IMR-90 (cell line): Measurements from ENCODE around the gene CNPPD1. TPM values are rescaled to one million over a fixed set of nuclear protein-coding genes. Genes with fewer than 3 reads are reported as not detected.

ENCODE experiments used
- ATAC-seq: fragments of 200-7000 bp; cut with Tn5 transposase; 2 replicates; pipeline ENCODE4 v1.9.1; 2020; ENCODE audit warnings: low read depth, mild to moderate bottlenecking, moderate library complexity
- BruUV-seq: library from RNA; stranded (reverse); fragments of 400-500 nt; replicated peaks from 2 replicates; lab custom pipeline; 2021; lab: Mats Ljungman, UMichigan
- CTCF ChIA-PET: fragments of 300-600 bp; formaldehyde crosslinking; extraction: SDS; loops from one replicate; lab custom pipeline; 2021; ENCODE audit warnings: antibody characterized with exemption; lab: Yijun Ruan, JAX
- POLR2A ChIA-PET: fragments of 300-600 bp; sonication (Branson Sonifier 250); formaldehyde crosslinking; loops from one replicate; lab custom pipeline; 2022; ENCODE audit warnings: antibody characterized with exemption; ENCODE audit not compliant: unreplicated experiment; lab: Charles Lee
- DNase-seq: peaks from one replicate; pipeline ENCODE4 v3.0.0; 2013
- H2AFZ ChIP-seq: replicated peaks from 2 replicates; pipeline ENCODE3; 2013; ENCODE audit warnings: low read length, mild to moderate bottlenecking; ENCODE audit not compliant: poor library complexity
- H2AK5ac ChIP-seq: 2 replicates; pipeline ENCODE4 v1.6.1; 2013; ENCODE audit warnings: low read depth, low read length, inconsistent platforms
- H2AK9ac ChIP-seq: replicated peaks from 2 replicates; pipeline ENCODE3; 2013; ENCODE audit warnings: mild to moderate bottlenecking, low read depth, low read length, moderate library complexity; ENCODE audit not compliant: poor library complexity
- H2BK120ac ChIP-seq: 2 replicates; pipeline ENCODE4 v1.6.1; 2013; ENCODE audit warnings: low read depth, low read length, inconsistent platforms
- H2BK15ac ChIP-seq: 3 replicates; pipeline ENCODE4 v1.6.1; 2013; ENCODE audit warnings: low read depth, low read length, inconsistent platforms
- H2BK20ac ChIP-seq: 2 replicates; pipeline ENCODE4 v1.6.1; 2013; ENCODE audit warnings: low read depth, mild to moderate bottlenecking, inconsistent platforms, low read length, moderate library complexity
- H2BK5ac ChIP-seq: 2 replicates; pipeline ENCODE4 v1.6.1; 2013; ENCODE audit warnings: mild to moderate bottlenecking, low read depth, low read length, inconsistent platforms; ENCODE audit not compliant: poor library complexity, severe bottlenecking
- H3K14ac ChIP-seq: replicated peaks from 2 replicates; pipeline ENCODE4 v1.6.1; 2013; ENCODE audit warnings: low read depth, low read length, inconsistent platforms
- H3K18ac ChIP-seq: 2 replicates; pipeline ENCODE4 v1.6.1; 2013; ENCODE audit warnings: low read depth, low read length, control low read depth
- H3K23ac ChIP-seq: 2 replicates; pipeline ENCODE4 v1.6.1; 2013; ENCODE audit warnings: low read depth, low read length, inconsistent platforms
- H3K27ac ChIP-seq: 2 replicates; pipeline ENCODE4 v1.5.1; 2013; ENCODE audit warnings: mild to moderate bottlenecking, control low read depth, low read length; ENCODE audit not compliant: insufficient read depth
- H3K27me3 ChIP-seq: 2 replicates; pipeline ENCODE4 v1.6.1; 2013; ENCODE audit warnings: low read length; ENCODE audit not compliant: control insufficient read depth, insufficient read depth
- H3K36me3 ChIP-seq: 2 replicates; pipeline ENCODE4 v1.6.1; 2013; ENCODE audit warnings: low read length, mixed read lengths; ENCODE audit not compliant: control insufficient read depth, insufficient read depth
- H3K4ac ChIP-seq: 2 replicates; pipeline ENCODE4 v1.6.1; 2013; ENCODE audit warnings: low read depth, low read length, inconsistent platforms
- H3K4me1 ChIP-seq: 2 replicates; pipeline ENCODE4 v1.6.1; 2013; ENCODE audit warnings: low read length, mixed read lengths; ENCODE audit not compliant: control insufficient read depth, insufficient read depth
- H3K4me2 ChIP-seq: 2 replicates; pipeline ENCODE4 v1.6.1; 2013; ENCODE audit warnings: low read depth, mild to moderate bottlenecking, control low read depth, low read length, moderate library complexity
- H3K4me3 ChIP-seq: 2 replicates; pipeline ENCODE4 v1.5.1; 2013; ENCODE audit warnings: low read depth, mild to moderate bottlenecking, control low read depth, low read length, moderate library complexity; ENCODE audit not compliant: insufficient read depth
- H3K56ac ChIP-seq: 2 replicates; pipeline ENCODE4 v1.6.1; 2013; ENCODE audit warnings: low read length, inconsistent platforms; ENCODE audit not compliant: insufficient read depth; ENCODE audit errors: extremely low read depth
- H3K79me1 ChIP-seq, 2 experiments: 2 replicates each; pipeline ENCODE4 v1.6.1; 2013; ENCODE audit warnings: low read length in 2 of 2, inconsistent platforms in 1 of 2, low read depth in 1 of 2
- H3K9ac ChIP-seq: 2 replicates; pipeline ENCODE4 v1.6.1; 2013; ENCODE audit warnings: low read depth, low read length, control low read depth
- H3K9me1 ChIP-seq: 2 replicates; pipeline ENCODE4 v1.6.1; 2013; ENCODE audit warnings: low read length, inconsistent platforms; ENCODE audit not compliant: insufficient read depth
- H3K9me3 ChIP-seq: 2 replicates; pipeline ENCODE4 v1.6.1; 2013; ENCODE audit warnings: low read length; ENCODE audit not compliant: control insufficient read depth, insufficient read depth
- H4K20me1 ChIP-seq: 2 replicates; pipeline ENCODE4 v1.6.1; 2013; ENCODE audit warnings: low read length, inconsistent platforms; ENCODE audit not compliant: insufficient read depth
- H4K5ac ChIP-seq: 2 replicates; pipeline ENCODE4 v1.6.1; 2013; ENCODE audit warnings: mild to moderate bottlenecking, low read depth, low read length, control low read depth
- H4K8ac ChIP-seq, 2 experiments: 2 replicates each; pipeline ENCODE4 v1.6.1; 2013; ENCODE audit warnings: low read depth in 2 of 2, low read length in 2 of 2, control low read depth in 1 of 2, inconsistent platforms in 1 of 2
- H4K91ac ChIP-seq: 2 replicates; pipeline ENCODE4 v1.6.1; 2013; ENCODE audit warnings: low read depth, low read length, inconsistent platforms; ENCODE audit not compliant: insufficient read depth
- CTCF ChIP-seq: conservative IDR thresholded peaks from 2 replicates; pipeline ENCODE4 v1.5.1; 2012; ENCODE audit warnings: mild to moderate bottlenecking, low read depth, low read length, improper control_type of control experiment
- ELK1 ChIP-seq: fragments of 150-350 bp; IDR thresholded peaks from 2 replicates; pipeline ENCODE4 v1.6.1; 2016; ENCODE audit warnings: low read depth, mild to moderate bottlenecking, low read length, moderate library complexity, borderline replicate concordance
- FOS ChIP-seq: fragments of 150-350 bp; IDR thresholded peaks from 2 replicates; pipeline ENCODE4 v1.6.1; 2016; ENCODE audit warnings: low read depth, low read length
- MAFK ChIP-seq: IDR thresholded peaks from 2 replicates; pipeline ENCODE4 v1.6.1; 2012; ENCODE audit warnings: low read depth, low read length, improper control_type of control experiment
- POLR2A ChIP-seq: IDR thresholded peaks from 2 replicates; pipeline ENCODE4 v1.6.1; 2012; ENCODE audit warnings: mild to moderate bottlenecking, low read depth, low read length
- RFX5 ChIP-seq: IDR thresholded peaks from 2 replicates; pipeline ENCODE4 v1.8.0; 2012; ENCODE audit warnings: low read depth, mild to moderate bottlenecking, low read length, moderate library complexity
- WGBS, 2 experiments: methylation state at CpG; one replicate each; pipeline versions ENCODE4 v1.1.5 to v1.1.7; 2013; ENCODE audit warnings: missing lambda C conversion rate in 2 of 2; ENCODE audit not compliant: insufficient read length in 1 of 2; ENCODE audit errors: extremely low coverage in 2 of 2; 5-methylcytosine and 5-hydroxymethylcytosine counted together
- dilution Hi-C: fragments of 300-500 bp; cut with HindIII; formaldehyde crosslinking; loops from one replicate; pipeline ENCODE4 v1.14.3; 2018; ENCODE audit warnings: low sequenced_read_pairs; ENCODE audit not compliant: unreplicated experiment
- in situ Hi-C: fragments of 300-500 bp; cut with MboI; formaldehyde crosslinking; loops from 3 replicates; pipeline ENCODE4 v1.14.3; 2019; ENCODE audit warnings: low sequenced_read_pairs, inconsistent platforms, mixed read lengths
- intact Hi-C: fragments of 100-400 bp; cut with micrococcal nuclease; formaldehyde crosslinking; loops from 2 replicates; pipeline ENCODE4 v1.10.0; 2022
- polyA plus RNA-seq, 3 experiments: library from polyadenylated mRNA; depleted of rRNA; stranded (reverse); fragments of >200 nt; gene quantifications; 2 replicates each; pipeline ENCODE4 v1.2.3, GENCODE V29; 2012; ENCODE audit warnings: low replicate concordance in 1 of 3
- total RNA-seq: library from RNA; depleted of rRNA; stranded (reverse); fragments of >200 nt; gene quantifications from 2 replicates; pipeline ENCODE4 v1.2.3, GENCODE V29; 2012

The CNPPD1 gene
- total and polyA plus RNA-seq, 2 of the 4 experiments (the other 2 are of a cell fraction): 11.1 to 29.2 TPM

DNA sequence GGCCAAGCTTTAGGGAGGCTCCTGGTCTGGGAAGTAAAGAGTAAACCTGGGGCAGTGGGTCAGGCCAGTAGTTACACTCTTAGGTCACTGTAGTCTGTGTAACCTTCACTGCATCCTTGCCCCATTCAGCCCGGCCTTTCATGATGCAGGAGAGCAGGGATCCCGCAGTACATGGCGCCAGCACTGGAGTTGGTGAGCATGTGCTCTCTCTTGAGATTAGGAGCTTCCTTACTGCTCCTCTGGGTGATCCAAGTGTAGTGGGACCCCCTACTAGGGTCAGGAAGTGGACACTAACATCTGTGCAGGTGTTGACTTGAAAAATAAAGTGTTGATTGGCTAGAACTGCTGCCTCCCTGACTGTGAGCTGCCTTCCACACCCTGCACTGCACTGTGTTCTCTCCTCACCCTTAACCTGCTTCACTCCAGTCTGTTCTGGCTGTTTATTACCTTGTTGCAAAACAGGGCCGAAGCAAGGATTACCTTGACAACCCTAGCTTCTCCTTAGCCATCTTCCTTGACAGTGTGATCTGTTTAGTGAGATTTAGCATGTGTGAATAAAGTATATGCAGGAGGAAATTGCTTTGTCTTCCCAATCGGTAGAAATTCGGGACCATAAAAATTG is 6.5 kb upstream of the CNPPD1 start:
- CTCF ChIA-PET: no interaction called here

More for the DNA sequence above, 6.5 kb upstream of the CNPPD1 start:
- Histone ChIP-seq H2BK5ac (no peak overlapping the region), H3K14ac (no peak overlapping the region), H2AK9ac (peak overlapping the region; percentile 34), H3K9me1 (0 out of 2 replicates have a peak, but pooled peaks cover 2% of the 10 kb centered on the region), H3K27ac (no peak overlapping the region), H3K9me3 (no peaks in the 10 kb centered on the region), H2BK120ac (no peak overlapping the region), H3K36me3 (peaks cover 43% of the 10 kb centered on the region), H3K79me1 (peaks cover 28 to 34% of the 10 kb centered on the region in 2 experiments), H4K5ac (no peak overlapping the region), H3K27me3 (no peaks in the 10 kb centered on the region), H2AFZ (no peak overlapping the region), H3K4me3 (no peak overlapping the region), H3K4ac (no peak overlapping the region), H2BK20ac (no peak overlapping the region), H3K9ac (no peak overlapping the region), H4K20me1 (peaks cover 14% of the 10 kb centered on the region; the same call in 1 of the 2 replicates), H4K91ac (no peak overlapping the region), H3K4me2 (no peak overlapping the region), H3K23ac (no peak overlapping the region), H2AK5ac (no peak overlapping the region), H2BK15ac (no peak overlapping the region), H3K4me1 (0 out of 2 replicates have a peak, but pooled peaks cover 3% of the 10 kb centered on the region), H3K18ac (no peak overlapping the region), H3K56ac (no peak overlapping the region), H4K8ac (no peak overlapping the region)
- TF ChIP-seq ELK1: no peak
- no peak for TF ChIP-seq RFX5
- TF ChIP-seq POLR2A: no peak
- TF ChIP-seq MAFK: no peak
- no peak for TF ChIP-seq CTCF
- no peak for TF ChIP-seq FOS
- ATAC-seq (no peak), DNase-seq (no peak)
- WGBS, 2 experiments: 100% methylated on average over 1 of the region's 6 CpGs; no CpG with 5 or more reads in 1 of the 2 experiments
- TSS peak; percentile 41 for BruUV-seq
- dilution Hi-C loops: no loop called here
- intact Hi-C loops: no loop called here
- in situ Hi-C loops: no loop called here
- POLR2A ChIA-PET: no interaction called here
